Lower leg skin (tissue), 4 donors: ENCODE data around the gene SCAF1. TPM values are rescaled to one million over a fixed set of nuclear protein-coding genes. Genes with fewer than 3 reads are reported as not detected.
"Not testable (repeated sequence)": the region's sequence is repeated elsewhere in the genome, so short reads cannot be mapped to it uniquely, and the experiment has no call there.

Experiments
- DNase-seq, 2 donors: peaks; one replicate each; pipeline ENCODE4 v3.0.0-alpha.2; 2019; ENCODE audit warnings: low spot score in 2 of 2
- H3K4me3 ChIP-seq: fragments of 200-600 bp; sonication (generic); 2 replicates; pipeline ENCODE4 v1.5.1; 2017; ENCODE audit warnings: mild to moderate bottlenecking, low read depth; ENCODE audit not compliant: poor library complexity, severe bottlenecking
- POLR2A ChIP-seq, 2 donors: fragments of 450-650 bp; IDR thresholded peaks; one replicate each; pipeline ENCODE4 v1.6.1; 2016 to 2017; ENCODE audit warnings: antibody characterized with exemption in 2 of 2, mild to moderate bottlenecking in 1 of 2, moderate library complexity in 1 of 2
- WGBS, 2 donors: methylation state at CpG; one replicate each; pipeline ENCODE4 v1.1.5; 2018; 5-methylcytosine and 5-hydroxymethylcytosine counted together
- intact Hi-C: fragments of 100-400 bp; cut with DNase I; formaldehyde crosslinking; loops from one replicate; pipeline ENCODE4 v1.15.0; 2023; ENCODE audit warnings: low total_unique reads
- total RNA-seq, 4 donors: library from RNA; depleted of rRNA; stranded (reverse); fragments of >200 nt; gene quantifications; one replicate each; pipeline ENCODE4 v1.1.0, GENCODE V29; 2016
- TF ChIP-seq, protein P1 (sequence below), 3 donors: fragments of 450-650 bp; IDR thresholded peaks; one replicate each; pipeline ENCODE4 v1.5.1; 2016; ENCODE audit warnings: antibody characterized with exemption in 3 of 3, mild to moderate bottlenecking in 3 of 3, moderate library complexity in 2 of 3

The SCAF1 gene
- total RNA-seq, 4 donors from 2014 or later, result 28.6 to 54.3 (median 33.7) TPM

DNA sequence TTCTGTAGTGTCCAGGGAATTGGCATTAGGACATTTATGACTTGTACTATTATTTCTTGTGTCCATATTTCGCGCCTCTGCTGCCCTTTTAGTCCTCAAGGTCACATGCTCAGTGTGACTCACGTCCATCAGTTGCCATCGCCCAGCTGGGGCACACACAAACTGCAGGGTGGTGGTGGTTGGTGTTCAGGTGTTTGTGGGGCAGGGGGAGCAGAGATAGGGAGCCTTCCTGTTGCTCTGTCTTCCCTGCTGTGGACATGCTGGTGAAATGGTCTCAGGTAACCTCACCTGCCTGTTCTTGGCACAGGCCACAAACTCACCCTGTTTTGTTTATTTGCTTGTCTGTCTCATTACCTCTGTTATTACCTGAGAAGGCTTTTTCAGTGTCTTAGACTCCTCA lies 28.6 kb upstream of the SCAF1 start:
- no peak for DNase-seq
- H3K4me3 ChIP-seq, result no peak overlapping the region
- WGBS, 2 donors, result 60 to 78% methylated on average over 4 of the region's 4 CpGs
- TF ChIP-seq POLR2A (IDR thresholded peaks at IDR 0.05), result no peak
- TF ChIP-seq, protein P1, sequence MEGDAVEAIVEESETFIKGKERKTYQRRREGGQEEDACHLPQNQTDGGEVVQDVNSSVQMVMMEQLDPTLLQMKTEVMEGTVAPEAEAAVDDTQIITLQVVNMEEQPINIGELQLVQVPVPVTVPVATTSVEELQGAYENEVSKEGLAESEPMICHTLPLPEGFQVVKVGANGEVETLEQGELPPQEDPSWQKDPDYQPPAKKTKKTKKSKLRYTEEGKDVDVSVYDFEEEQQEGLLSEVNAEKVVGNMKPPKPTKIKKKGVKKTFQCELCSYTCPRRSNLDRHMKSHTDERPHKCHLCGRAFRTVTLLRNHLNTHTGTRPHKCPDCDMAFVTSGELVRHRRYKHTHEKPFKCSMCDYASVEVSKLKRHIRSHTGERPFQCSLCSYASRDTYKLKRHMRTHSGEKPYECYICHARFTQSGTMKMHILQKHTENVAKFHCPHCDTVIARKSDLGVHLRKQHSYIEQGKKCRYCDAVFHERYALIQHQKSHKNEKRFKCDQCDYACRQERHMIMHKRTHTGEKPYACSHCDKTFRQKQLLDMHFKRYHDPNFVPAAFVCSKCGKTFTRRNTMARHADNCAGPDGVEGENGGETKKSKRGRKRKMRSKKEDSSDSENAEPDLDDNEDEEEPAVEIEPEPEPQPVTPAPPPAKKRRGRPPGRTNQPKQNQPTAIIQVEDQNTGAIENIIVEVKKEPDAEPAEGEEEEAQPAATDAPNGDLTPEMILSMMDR (IDR thresholded peaks at IDR 0.05), result no peak
- intact Hi-C loops, result no loop called here

DNA sequence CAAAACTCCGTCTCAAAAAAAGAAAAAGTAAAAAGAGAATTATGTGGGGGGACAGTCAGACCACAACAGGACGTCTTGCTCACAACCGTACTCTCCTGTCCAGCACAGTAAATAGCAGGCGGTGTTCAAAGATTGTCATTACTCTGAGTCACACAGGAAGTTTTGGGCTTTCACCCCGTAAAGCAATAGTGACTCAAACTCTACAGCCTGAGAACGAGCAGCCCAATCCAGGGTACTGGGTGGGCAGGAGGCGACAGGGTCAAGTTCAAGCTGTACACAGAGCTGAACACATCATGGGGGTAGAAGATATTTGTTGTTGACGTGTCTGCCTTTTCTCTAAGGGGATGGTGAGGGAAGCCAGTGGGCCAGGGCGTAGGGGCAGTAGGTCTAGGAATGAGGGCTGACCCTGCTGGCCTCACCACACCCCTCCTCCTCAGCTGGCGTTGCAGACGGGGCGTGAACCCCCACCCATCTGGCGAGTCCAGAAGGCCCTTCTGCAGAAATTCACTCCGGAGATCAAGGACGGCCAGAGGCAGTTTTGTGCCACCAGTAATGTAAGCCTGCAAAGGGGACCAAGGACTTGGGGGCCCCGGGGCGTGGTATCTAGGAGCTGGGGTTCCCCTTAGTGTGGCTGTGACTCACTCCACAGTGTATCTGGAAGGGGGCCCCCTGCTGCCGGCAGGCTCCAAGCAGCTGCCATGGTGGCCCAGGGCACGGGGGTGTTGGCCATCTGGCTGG lies 27.7 kb upstream of the SCAF1 start:
- H3K4me3 ChIP-seq, result no peak overlapping the region
- WGBS, 2 donors, result 78 to 81% methylated on average over 17 to 19 of the region's 19 CpGs
- intact Hi-C loops, result no loop called here
- TF ChIP-seq, protein P1 (IDR thresholded peaks at IDR 0.05), result no peak
- no peak for DNase-seq

DNA sequence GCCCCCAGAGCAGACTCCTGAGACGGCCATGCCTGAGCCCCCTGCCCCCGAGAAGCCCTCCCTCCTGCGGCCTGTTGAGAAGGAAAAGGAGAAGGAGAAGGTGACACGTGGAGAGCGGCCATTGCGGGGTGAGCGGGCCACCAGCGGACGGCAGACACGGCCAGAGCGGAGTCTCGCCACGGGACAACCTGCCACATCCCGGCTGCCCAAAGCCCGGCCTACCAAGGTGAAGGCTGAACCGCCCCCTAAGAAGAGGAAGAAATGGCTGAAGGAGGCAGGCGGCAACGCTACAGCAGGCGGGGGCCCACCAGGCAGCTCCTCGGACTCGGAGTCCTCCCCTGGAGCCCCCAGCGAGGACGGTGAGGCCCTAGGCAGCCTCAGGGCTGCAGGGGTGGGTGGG lies 26.1 kb upstream of the SCAF1 start:
- intact Hi-C loops, result no loop called here
- H3K4me3 ChIP-seq, result no peak overlapping the region
- TF ChIP-seq, protein P1 (IDR thresholded peaks at IDR 0.05), result no peak
- TF ChIP-seq POLR2A (IDR thresholded peaks at IDR 0.05), result no peak
- DNase-seq, result no peak
- WGBS, 2 donors, result 96 to 97% methylated on average over 23 of the region's 23 CpGs

DNA sequence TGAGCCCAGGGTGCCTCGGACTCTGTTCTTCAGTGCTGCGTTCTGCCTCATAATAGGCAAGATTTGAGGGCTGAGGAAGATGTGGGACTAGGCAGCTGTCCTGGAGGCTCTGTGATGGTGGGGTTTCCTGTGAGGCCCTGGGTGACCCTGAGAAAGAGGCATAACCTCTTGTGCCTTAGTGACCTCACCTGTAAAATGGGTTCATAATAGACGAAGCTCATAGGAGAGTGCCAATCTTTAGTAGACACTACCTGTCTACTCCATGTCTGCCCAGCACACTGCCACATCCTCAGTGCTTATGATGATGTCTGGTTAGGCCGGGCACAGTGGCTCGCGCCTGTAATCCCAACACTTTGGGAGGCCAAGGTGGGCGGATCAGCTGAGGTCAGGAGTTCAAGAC lies 25.5 kb upstream of the SCAF1 start:
- DNase-seq, result no peak
- intact Hi-C loops, result no loop called here
- no peak overlapping the region for H3K4me3 ChIP-seq
- WGBS, 2 donors, result 98 to 100% methylated on average over 6 to 7 of the region's 7 CpGs
- no peak for TF ChIP-seq POLR2A (IDR thresholded peaks at IDR 0.05)
- TF ChIP-seq, protein P1 (IDR thresholded peaks at IDR 0.05), result no peak

DNA sequence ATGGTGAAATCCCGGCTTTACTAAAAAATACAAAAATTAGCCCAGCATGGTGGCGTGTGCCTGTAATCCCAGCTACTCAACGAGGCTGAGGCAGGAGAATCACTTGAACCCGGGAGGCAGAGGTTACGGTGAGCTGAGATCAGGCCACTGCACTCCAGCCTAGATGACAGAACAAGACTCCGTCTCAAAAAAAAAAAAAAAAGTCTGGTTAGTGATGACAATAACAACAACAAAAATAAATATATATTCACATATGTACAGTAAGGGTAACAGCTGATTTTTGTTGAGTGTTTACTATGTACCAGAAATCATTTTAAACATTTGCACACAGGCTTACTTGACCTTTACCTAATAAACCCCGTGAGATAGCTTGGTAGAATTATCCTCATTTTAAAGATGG lies 25.1 kb upstream of the SCAF1 start:
- DNase-seq, result no peak
- WGBS, 2 donors, result 93 to 98% methylated on average over 7 of the region's 7 CpGs
- intact Hi-C loops, result no loop called here
- no peak for TF ChIP-seq POLR2A (IDR thresholded peaks at IDR 0.05)
- TF ChIP-seq, protein P1 (IDR thresholded peaks at IDR 0.05), result no peak
- no peak overlapping the region for H3K4me3 ChIP-seq

DNA sequence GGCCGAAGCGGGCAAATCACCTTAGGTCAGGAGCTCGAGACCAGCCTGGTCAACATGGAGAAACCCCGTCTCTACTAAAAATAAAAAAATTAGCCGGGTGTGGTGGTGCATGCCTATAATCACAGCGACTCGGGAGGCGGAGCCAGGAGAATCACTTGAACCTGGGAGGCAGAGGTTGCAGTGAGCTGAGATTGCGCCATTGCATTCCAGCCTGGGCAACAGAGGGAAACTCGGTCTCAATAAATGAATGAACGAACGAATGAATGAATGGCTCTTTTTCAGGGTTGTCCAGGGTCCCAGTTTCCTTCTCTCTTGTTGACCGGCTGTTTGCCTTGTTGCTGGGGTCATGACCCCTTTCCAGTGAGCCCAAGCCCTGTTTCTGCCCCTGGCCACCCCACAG lies 24.1 kb upstream of the SCAF1 start:
- WGBS, 2 donors, result 91% methylated on average over 13 of the region's 13 CpGs
- H3K4me3 ChIP-seq, DNase-seq, intact Hi-C loops: not testable (repeated sequence)
